Measurements from ENCODE around the gene EFHC2.

DNA sequence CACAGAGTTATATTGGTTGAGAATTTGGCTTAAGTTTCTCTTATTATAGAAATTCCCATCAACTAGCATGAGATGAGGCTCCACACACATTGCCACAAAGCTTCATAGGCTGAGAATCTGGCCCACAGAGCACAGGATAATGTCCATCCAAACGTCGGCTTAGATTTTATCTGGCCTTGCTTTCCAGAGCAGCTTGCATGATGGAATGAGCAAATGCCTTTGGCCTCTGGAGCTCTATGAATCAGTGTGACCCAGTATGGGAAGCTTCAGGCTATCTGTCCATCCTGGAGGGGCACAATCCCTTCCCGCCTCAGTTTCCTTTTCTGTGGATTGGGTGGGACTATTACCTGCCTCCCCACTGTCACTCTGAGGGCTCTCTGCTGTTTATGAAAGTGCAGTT, 238.8 kb downstream of the EFHC2 start:
- no peak for TF ChIP-seq EZH2 (IDR thresholded peaks at IDR 0.05; ENCODE audit: low read depth)
- TF ChIP-seq, protein P1, sequence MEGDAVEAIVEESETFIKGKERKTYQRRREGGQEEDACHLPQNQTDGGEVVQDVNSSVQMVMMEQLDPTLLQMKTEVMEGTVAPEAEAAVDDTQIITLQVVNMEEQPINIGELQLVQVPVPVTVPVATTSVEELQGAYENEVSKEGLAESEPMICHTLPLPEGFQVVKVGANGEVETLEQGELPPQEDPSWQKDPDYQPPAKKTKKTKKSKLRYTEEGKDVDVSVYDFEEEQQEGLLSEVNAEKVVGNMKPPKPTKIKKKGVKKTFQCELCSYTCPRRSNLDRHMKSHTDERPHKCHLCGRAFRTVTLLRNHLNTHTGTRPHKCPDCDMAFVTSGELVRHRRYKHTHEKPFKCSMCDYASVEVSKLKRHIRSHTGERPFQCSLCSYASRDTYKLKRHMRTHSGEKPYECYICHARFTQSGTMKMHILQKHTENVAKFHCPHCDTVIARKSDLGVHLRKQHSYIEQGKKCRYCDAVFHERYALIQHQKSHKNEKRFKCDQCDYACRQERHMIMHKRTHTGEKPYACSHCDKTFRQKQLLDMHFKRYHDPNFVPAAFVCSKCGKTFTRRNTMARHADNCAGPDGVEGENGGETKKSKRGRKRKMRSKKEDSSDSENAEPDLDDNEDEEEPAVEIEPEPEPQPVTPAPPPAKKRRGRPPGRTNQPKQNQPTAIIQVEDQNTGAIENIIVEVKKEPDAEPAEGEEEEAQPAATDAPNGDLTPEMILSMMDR (conservative IDR thresholded peaks at IDR 0.05) = no peak
